Stimulated activated CD4-positive, alpha-beta T cell treated with anti-CD3 and anti-CD28 coated beads, Interleukin-15, amount 100 ng/mL, for 24 hours (primary cell): Measurements from ENCODE around the gene PPOX.

Experiments
- DNase-seq: peaks from one replicate; pipeline ENCODE4 v3.0.0-alpha.2; 2020

The PPOX gene

DNA sequence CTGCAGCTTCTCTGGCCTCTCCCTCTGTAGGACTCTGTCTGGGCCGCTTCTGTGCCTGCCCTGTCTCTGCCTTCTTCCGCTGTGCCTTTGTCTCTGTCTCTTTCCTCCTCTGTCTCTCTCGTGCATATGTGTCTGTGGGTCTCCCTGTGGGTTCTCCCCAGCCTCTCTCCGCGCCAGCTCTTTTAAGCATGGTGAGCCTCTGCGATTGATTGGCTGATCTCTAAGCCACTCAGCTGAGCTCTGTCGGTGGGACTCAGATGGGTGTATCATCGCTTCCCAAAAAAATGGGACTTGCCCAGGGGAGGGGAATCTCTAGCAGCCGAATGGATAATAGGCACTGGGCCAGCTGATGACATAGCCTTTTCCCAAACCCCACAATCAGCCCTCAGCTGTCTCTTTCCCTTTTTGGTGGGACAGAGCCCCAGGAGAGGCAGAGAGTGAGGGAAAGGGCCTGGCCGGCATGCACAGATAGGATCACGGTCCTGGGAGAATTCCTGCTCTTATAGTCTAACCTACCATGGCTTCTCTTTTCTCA, 32.7 kb downstream of the PPOX start, which contains the start of gene ADAMTS4:
TSS of gene ADAMTS4 (minus strand) at position 158 of the 535 bp plus-strand sequence. CDS start 427 bp downstream, outside the sequence.
- no peak for DNase-seq

DNA sequence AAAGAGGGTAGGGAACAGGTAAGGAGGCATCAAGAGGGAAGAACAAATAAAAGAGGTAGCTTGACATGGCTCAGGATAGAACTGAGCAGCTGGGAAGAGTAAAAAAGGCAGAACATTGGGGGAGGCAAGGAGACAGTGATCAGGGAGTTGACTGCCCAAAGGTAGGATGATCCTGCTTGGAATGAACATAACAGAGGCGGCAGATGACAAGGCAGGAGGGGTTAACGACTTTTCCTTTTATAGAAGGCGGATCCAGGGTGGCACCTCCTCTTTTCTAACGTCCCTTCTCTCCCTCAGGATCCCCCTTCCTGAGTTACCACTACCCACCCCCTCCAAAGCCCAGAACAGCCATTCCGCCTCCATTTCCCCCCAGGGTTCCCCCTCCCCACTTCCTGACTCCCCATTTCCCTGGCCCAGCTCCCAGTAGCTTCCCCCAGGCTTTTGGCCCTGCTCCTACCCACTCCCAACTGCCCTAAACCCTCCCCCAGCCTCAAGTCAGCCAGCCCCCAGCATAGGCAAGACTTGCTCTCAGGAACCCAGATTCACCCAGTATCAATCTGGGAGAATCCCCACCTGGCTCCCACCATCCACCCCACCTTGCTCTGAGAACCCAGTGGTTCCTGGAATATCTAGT, 33.4 kb downstream of the PPOX start:
- no peak for DNase-seq

DNA sequence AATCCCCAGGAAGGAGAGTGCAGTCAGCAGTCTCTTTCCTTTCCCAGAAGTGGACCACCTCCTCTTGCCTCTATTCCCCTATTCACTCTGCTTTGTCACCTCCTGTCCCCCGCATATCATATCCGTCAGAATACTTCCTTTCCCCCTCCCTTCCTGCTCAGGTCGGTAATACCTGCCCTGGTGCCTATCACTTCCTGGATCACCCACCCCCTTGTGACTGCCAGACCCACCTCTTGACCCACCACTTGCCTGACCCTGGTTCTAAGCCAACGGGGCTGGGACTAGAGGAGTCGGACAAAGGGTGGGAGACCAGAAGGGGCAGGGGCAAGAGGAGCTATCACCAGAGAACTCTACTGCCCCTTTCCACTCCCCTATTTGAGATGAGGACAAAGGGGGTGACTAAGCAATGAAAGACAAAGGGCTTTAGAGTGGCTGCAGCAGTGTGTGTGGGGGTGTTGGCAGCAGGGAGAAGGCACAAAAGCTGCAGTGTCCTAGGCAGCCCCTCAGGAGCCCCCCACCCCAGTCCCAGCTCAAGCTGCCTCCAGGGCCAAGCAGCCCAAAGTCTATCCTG, 34.3 kb downstream of the PPOX start:
- DNase-seq = no peak

DNA sequence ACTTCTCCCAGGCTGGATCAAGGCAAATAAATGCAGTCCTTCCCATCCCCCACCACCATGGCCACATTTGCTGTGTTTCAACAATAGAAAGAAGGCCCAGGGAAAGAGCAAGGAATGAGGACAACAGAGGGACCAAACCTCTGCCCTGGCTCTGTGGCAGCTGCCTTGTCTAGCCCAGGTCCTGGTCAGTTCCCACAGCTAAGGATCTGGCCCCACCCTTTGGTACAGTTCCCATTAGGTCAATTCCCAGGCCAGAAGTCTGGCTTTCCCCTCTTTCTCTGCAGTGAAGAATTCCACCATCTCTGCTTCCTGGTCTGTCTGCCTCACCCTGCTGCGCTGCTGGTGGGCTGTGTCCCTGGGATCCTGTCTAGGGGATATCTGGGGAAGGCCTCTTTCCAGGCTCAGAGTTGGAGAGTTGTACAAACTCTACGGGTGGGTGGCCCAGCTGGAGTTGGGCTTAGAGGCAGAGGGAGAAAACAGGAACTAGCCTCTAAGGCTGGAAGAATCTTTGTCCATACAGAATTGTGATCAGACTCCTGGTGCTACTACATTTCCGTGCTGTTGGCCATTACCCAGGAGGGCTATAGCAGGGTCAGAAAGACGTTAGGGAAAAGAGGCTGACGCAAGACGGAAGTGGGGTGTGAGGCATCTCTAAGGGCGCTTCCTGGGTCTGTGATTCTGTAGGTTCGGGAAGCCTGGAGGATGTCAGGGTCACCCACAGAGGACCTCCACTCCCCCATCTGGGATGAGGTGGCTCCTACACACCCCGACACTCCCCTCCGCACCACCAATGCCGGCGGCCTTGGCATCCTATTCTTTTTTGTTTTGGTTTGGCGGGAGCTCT, 35.0 kb downstream of the PPOX start:
- DNase-seq = no peak

DNA sequence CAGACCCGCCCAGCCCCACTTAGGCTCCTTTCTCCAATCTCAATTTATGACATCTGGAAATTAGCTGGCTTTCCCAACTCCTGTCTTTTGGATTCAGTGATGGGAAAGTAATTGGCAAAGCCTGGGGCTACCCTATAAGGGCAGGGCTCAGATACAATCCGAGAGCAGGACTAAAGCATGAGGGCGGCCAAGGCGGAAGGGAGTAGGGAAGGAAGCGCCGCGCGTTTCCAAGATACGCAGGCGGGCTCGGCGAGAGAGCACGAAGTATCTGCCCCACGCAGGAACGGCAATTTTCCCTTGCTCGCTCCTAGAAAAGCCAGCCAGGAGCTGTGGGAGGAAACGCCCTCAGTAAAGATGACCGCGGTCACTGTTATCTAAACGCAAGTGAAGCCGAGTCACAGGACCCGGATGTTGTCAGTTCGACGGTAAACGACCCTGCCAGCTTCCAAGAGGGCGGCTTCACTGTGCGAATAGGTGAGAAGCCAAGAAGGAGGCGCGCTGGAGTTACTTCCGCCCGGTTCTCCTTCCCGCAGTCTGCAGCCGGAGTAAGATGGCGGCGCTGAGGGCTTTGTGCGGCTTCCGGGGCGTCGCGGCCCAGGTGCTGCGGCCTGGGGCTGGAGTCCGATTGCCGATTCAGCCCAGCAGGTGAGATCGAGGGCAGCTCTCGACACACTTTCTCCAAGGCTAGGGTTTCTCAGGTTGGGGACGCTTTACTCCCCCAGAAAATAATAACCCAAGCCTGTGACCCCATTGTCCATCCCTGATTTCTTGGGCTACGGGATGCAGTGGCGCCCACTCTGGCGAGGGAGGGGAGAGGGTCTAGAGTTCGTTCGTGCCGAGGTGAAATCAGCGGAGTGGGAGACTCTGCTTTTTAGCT, 35.8 kb downstream of the PPOX start, which contains the start of gene NDUFS2:
TSS of gene NDUFS2 (plus strand) at position 532 of the 877 bp plus-strand sequence. CDS start at position 551, 19 bp downstream.
- DNase-seq = peak; percentile 97

DNA sequence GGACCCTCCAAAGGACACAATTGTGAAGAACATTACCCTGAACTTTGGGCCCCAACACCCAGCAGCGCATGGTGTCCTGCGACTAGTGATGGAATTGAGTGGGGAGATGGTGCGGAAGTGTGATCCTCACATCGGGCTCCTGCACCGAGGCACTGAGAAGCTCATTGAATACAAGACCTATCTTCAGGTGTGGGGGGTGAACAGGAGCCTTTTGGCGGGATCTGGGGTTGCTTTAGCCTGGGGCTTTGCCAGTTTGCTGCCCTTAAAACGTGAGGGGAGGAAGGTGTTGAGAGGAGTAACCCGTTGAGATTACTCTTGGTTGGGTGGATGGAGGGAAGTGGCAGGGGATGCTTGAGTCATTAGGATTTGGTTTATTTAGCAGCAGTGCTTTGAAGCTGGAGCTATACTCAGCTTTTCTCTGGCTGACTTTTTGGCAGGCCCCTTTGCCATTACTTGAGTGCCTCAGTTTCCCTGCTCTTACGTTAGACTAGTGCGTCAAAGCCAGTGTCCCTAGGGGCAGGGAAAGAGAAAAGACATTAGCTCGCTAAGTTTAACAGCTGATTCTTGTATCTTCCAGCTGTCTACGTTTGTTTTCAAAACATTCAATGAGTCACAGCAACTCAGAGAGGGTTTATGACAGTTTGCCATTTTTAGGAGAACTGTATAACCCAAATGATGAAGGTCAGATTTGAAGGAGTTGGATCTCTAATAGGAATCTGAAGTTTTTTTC, 40.4 kb downstream of the PPOX start:
- DNase-seq = no peak

DNA sequence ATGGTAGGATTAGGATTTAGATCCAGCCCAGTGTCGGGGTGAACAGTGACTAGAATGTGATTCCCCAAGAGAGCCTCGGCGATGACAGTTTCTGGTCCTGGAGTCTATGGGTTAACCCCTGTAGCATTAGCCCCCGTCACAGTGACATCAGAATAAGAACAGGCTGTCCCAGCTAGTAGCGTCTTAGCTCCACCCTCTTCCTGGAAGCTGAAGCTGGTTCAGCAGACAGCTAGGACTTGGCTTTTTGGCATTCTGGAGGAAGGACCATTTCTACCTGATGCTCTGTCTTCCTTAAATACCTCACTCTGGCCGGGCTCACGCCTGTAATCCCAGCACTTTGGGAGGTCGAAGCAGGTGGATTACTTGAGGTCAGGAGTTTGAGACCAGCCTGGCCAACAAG, 40.9 kb downstream of the PPOX start:
- DNase-seq = no peak

DNA sequence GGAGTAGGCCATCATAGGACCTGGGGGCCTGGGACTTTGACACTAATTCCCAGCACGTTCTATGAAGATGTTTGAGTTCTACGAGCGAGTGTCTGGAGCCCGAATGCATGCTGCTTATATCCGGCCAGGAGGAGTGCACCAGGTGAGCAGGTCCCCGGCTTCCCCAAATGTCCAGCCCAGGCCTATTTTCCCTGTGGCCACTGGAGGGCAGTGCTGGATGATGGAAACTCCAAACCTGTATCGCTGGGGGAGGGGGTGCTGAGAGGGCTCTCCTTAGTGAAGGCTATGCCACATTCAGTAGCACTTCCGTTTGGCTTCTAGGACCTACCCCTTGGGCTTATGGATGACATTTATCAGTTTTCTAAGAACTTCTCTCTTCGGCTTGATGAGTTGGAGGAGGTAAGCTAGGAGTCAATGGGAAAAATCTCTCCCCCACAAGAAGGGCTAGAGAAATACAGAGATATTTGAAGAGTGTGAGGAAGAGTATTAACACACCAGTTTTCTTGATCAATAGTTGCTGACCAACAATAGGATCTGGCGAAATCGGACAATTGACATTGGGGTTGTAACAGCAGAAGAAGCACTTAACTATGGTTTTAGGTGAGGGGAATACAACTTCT, 43.7 kb downstream of the PPOX start:
- peak; percentile 84 for DNase-seq

DNA sequence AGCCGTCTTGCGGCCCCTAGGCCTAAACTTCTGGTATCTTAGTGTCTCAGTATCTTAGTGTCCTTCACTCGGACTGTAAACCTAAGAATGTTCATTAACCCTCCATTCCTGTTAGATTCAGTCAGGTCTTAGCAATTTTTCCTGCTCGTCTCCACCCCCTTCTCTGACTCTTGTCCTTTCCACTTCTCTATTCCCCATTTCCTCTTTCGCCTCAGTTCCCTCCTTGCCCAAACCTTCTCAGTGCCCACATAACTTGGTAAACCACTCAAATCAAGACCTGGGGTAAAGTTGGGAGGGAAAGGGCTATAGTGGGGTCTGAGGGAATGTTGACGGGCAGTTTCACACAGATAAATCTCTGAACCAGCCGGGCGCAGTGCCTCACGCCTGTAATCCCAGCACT, 48.1 kb downstream of the PPOX start:
- no peak for DNase-seq

DNA sequence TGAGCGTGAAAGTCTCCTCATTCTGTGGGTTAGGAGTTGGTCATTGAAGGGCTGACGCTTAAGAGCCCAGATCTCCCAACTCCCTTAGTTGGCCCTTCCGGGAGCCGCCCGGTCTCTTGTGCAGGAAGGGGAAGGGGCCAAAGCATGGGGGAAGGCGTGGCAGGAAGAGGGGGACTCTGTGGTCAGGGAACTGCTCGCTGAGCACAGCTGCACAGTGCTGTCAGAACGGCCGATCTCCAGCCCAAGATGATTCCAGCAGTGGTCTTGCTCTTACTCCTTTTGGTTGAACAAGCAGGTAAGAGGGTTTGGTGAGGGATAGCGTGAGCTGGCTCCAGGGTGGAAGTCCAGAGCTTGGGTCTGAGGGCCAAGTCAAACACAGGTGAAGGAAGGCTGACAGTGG, 48.9 kb downstream of the PPOX start, which contains the start of gene FCER1G:
TSS of gene FCER1G (plus strand) at position 220 of the 400 bp plus-strand sequence. CDS start at position 247, 27 bp downstream.
- no peak for DNase-seq

DNA sequence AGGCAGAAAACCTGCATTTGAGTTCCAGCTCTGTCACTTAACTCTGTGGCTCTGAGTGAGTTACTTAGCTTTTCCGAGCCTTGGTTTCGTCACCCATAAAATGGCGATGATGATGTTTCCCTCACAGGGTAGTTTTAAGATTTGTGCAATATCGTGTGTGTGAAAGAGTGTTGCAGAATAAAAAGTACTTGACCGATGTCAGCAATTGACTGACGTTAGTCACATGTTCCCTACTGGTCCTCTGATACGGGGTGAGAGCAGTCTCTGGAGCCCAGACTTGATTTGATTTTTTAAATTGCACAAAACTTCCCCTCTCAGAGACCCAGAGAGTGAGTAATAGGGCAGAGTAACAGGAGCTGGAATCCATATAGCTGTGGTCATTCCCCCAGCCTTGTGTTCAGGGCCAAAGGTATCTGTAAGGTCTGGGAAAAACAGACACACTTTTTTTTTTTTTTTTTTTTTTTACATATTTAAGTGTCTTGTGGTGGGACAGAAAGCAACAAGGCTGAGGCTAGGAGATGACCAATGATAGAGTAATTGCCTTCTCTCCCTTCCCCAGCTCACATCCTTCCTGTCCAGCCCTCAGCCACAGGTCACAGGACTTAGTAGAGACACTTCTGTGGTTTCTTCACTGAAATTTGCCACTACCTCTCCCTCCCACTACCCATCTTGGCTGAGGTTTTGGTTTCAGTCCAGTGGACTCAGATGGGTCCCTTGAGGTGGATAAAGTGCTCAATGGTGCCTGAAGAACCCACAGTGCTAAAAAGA, 50.9 kb downstream of the PPOX start:
- no peak for DNase-seq

DNA sequence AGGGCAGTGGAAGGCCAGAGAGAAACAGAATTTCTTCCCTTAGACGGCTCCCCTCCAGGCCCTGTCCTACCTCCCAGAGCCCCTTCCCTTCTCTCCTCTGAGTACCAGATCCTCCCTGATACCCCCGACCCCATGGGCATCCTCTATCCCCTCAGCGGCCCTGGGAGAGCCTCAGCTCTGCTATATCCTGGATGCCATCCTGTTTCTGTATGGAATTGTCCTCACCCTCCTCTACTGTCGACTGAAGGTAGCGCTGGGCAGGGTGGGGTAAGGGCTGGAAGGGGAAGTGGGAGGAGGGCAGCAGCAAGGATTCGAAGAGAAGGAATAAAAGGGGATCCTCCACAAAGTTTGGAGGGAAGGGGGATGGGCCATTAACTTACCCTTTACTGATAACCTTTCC, 51.6 kb downstream of the PPOX start:
- no peak for DNase-seq

DNA sequence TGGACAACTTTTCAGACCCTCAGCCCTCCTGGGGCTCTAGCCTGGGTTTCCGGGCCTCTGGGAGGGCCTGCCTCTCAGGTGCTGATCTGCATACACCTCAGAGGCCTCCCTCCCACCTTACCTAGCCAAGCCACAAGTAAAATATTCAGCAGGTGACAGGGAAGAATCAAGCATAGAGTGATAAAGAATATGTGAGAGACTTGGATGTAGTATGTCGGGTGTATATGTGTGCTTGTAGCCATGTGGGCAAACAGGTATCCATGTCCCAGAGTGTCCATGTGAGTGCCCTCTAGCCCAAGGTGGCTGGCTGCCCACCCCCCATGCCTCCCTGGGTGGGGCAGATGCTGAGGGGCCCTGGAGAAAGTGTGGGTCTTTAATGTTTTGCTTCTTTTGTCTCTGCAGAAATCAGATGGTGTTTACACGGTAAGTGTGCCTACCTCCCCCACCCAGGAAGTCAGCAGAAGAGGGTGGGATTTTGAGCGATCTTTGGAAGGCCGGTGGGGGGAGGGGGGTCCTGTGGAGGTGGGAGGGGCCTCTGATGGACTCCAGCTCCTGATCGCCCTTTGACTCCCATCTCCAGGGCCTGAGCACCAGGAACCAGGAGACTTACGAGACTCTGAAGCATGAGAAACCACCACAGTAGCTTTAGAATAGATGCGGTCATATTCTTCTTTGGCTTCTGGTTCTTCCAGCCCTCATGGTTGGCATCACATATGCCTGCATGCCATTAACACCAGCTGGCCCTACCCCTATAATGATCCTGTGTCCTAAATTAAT, 52.3 kb downstream of the PPOX start:
- no peak for DNase-seq

DNA sequence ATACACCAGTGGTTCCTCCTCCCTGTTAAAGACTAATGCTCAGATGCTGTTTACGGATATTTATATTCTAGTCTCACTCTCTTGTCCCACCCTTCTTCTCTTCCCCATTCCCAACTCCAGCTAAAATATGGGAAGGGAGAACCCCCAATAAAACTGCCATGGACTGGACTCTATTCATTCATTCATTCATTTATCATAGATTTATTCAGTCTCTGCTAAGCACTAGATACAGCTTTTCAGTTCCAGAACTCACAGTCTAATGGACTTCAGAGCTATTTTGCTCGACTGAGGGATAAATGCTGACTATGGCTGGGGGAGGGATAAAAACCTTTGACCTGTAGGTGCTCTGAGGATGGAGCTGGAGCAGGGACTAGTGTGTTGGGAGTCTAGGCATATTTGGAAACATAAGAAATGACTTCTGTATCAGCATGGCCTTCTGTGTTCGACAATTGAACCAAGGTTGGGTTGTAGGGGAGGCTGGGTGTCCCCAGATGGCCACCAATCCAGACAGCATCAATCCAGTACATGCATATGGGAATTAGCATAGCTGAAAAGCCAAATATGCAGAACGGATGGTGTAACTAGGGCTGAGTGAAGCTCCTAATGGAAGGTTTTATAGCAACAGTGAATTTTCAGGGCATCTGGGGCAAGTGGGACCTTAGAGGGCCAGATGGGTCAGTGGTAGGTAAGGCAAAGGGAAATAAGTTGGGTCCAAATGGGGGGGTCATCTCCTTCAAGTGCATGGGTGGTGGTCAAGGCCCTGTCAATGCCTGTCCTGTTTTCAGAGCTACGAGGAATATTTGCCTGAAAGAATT, 53.1 kb downstream of the PPOX start:
- DNase-seq = no peak

DNA sequence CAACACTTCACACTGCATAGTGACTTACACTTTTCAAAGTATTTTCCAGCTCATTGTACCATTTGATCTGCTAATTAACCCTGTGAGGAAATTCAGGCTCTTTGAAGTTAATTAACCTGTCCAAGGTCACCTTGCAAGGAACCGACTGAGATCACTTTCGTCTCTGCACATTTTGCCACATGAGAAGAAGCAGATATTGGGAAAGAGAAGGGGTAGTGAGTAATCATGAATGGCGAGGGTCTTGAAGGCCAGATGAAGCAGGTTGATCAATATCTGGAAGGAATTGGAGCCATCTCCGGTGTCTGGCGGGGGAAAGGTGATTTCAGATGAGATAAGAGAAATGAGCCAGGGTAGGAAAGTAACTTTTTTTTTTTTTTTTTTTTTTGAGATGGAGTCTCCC, 53.8 kb downstream of the PPOX start:
- DNase-seq = no peak
